ENCODE measurements around the gene PTTG2. TPM values are rescaled to one million over a fixed set of nuclear protein-coding genes. Genes with fewer than 3 reads are reported as not detected.

PTTG2 gene
- total and polyA plus RNA-seq, 2 experiments from 2014 or later, result 1.1 TPM; not detected in 1

- TF ChIP-seq JUNB (IDR thresholded peaks at IDR 0.05; ENCODE audit: unreplicated experiment), result no peak
- no peak for TF ChIP-seq EZH2phosphoT487 (IDR thresholded peaks at IDR 0.05; ENCODE audit: unreplicated experiment)
- no peak for TF ChIP-seq ETS1 (IDR thresholded peaks at IDR 0.05)
- TF ChIP-seq REST (IDR thresholded peaks at IDR 0.05; ENCODE audit: unreplicated experiment), result no peak
- TF ChIP-seq EZH2 (IDR thresholded peaks at IDR 0.05; ENCODE audit: low read depth, unreplicated experiment), result no peak
- no peak for TF ChIP-seq CREB1 (CRISPR knock-in tag; IDR thresholded peaks at IDR 0.05; ENCODE audit: low read depth)
- no peak for TF ChIP-seq ZNF331 (CRISPR knock-in tag; IDR thresholded peaks at IDR 0.05; ENCODE audit: low read depth)
- no peak for TF ChIP-seq ZNF114 (CRISPR knock-in tag; IDR thresholded peaks at IDR 0.05)
- TF ChIP-seq POLR2AphosphoS5 (IDR thresholded peaks at IDR 0.05; ENCODE audit: low read depth), result no peak
- TF ChIP-seq ZNF462 (CRISPR knock-in tag; IDR thresholded peaks at IDR 0.05), result no peak
- no peak for TF ChIP-seq CTCF (conservative IDR thresholded peaks at IDR 0.05; ENCODE audit: low read depth in 2 of 2)
- TF ChIP-seq STAT1 (IDR thresholded peaks at IDR 0.05; ENCODE audit: unreplicated experiment), result no peak
- no peak for TF ChIP-seq NANOG (IDR thresholded peaks at IDR 0.05; ENCODE audit: borderline replicate concordance)
- DNase-seq (ENCODE audit: low spot score), result no peak
- H3K9me3 Mint-ChIP-seq, result no peaks in the 10 kb centered on the region
- no peak overlapping the region for H3K4me3 Mint-ChIP-seq
- Histone ChIP-seq H4K20me1 (replicated peaks; ENCODE audit: insufficient read depth) (peaks cover 7% of the 10 kb centered on the region; the same call in 1 of the 2 replicates), H3K79me2 (replicated peaks; ENCODE audit: insufficient read depth) (peaks cover 69% of the 10 kb centered on the region), H3K4me1 (ENCODE audit: insufficient read depth) (peaks cover 41% of the 10 kb centered on the region), H2AFZ (no peak overlapping the region), H3K36me3 (ENCODE audit: insufficient read depth) (no peaks in the 10 kb centered on the region), H3K9me2 (ENCODE audit: insufficient read depth) (no peaks in the 10 kb centered on the region), H3F3A (replicated peaks; ENCODE audit: low read depth) (no peaks in the 10 kb centered on the region), H3K4me3 (no peak overlapping the region), H3K27ac (ENCODE audit: low read depth) (no peak overlapping the region), H3K27me3 (ENCODE audit: insufficient read depth) (no peaks in the 10 kb centered on the region), H3K4me2 (no peak overlapping the region)
- H3K36me3 Mint-ChIP-seq (ENCODE audit: low read depth), result no peaks in the 10 kb centered on the region
- H3K27me3 Mint-ChIP-seq (ENCODE audit: insufficient read depth, low read depth, poor library complexity), result peaks cover 2% of the 10 kb centered on the region
- peaks cover 67% of the 10 kb centered on the region for H3K4me1 Mint-ChIP-seq
- H3K27ac Mint-ChIP-seq, result no peak overlapping the region
- ATAC-seq, result no peak
Observed at GRCh38 chr4:38003628-38004027, 43.4 kb downstream of the PTTG2 start.
